GM18526 (cell line): Measurements from ENCODE around the gene PAEP.

Source experiments
- POLR2A ChIP-seq: IDR thresholded peaks from 3 replicates; pipeline ENCODE4 v1.6.1; 2011; ENCODE audit not compliant: insufficient read length; ENCODE audit errors: extremely low read depth

The PAEP gene

GRCh38 chr9:135612437-135612836 lies 50.9 kb downstream of the PAEP start:
- TF ChIP-seq POLR2A, result no peak

DNA sequence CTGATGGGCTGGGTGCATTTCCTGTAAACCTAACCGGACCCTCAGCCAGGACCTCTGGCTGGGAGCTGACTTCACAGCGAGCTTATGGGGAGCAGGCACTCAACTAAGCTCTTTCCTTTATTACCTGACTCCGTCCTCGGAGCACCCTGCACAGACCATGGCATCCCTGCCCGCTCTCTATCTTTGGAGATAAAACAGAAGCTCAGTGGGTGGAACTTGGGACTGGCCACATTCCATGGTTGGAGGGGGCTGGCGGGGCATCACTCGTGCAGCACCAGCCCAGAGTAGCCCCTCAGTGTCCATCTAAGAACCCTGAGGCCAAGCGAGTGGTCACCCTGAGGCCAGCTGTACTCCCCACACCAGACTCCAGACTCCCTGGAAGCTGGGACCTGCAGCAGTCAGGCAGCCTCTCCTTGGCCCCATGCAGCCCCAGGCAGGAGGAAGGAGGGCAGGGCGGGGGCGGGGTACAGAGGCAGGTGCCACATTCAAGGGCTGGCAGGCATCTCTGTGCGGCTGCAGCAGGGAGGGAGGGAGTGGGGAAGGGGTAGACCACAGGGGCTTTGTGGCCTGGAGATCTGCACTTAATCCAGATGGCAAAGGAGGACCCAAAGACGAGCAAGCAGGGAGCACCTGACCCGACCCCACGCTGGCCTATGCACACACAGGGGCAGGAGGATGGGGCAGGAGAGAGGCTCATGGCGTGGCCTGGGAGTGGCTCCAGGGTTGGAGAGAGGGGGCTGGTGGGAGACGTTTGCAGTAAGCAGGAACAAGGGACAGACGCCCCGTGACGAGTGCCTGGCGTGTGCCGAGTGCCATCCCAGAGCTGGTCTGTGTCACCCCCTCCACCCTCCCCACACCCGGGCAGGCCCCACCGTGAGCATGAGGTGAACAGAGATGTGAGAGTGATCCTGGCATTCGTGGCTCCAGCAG lies 51.7 kb downstream of the PAEP start:
- no peak for TF ChIP-seq POLR2A

DNA sequence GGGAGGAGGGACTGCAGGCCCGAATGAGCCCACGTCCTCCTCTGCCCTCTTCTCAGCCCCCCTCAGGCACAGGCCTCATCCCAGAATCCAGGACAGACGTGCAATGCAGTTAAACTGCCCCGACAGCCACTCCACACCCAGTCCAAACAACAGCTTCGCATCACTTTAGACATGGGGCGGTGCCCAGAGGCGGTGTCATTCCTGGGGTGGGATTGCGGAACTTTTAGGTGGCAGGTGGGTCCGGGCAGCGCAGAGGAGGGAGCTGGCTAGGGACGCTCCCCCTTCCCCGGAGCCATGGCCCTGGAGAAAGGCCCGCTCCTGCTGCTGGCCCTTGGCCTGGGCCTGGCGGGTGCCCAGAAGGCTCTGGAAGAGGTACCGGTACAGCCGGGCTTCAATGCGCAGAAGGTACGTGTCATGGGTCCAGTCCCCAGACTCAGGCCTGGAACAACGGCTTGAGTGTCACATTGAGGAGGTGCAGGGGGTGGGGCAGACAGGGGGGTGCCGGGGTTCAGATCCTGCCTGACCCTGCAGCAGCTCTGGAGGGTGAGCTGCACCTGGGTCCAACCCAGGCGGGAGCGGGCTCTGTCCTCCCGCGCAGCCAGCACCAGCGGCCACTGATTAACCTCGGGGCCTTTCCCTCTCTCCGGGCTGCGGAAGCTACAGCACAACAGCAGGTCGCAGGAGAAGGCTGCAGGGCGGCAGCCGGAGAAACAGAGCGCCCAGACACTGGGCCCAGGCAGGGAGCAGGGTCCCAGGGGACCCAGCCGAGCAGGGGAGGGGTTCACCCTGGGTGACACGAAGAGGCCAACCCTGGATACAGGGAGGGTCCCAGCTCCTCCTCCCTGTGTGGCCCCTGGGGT lies 52.6 kb downstream of the PAEP start:
- TF ChIP-seq POLR2A, result no peak

GRCh38 chr9:135614821-135615665 lies 53.5 kb downstream of the PAEP start:
- TF ChIP-seq POLR2A, result no peak

- TF ChIP-seq POLR2A, result no peak
Measured at GRCh38 chr9:135615666-135616618, 54.4 kb downstream of the PAEP start.
